H1 (cell line): ENCODE data around the gene HNRNPDL. TPM values are rescaled to one million over a fixed set of nuclear protein-coding genes. Genes with fewer than 3 reads are reported as not detected.

ENCODE experiments used
- CTCF ChIA-PET: fragments of 300-600 bp; sonication (Branson Sonifier 250); formaldehyde crosslinking; loops from one replicate; lab custom pipeline; 2021; ENCODE audit not compliant: partially characterized antibody; lab: Charles Lee
- POLR2A ChIA-PET: fragments of 300-600 bp; sonication (Branson Sonifier 250); formaldehyde crosslinking; loops from one replicate; lab custom pipeline; 2021; ENCODE audit warnings: inconsistent platforms; ENCODE audit not compliant: partially characterized antibody; lab: Charles Lee
- DNase-seq, 2 experiments: peaks; one replicate each; pipeline versions ENCODE4 v3.0.0 to v3.0.0-alpha.2; 2010 to 2022; ENCODE audit warnings: low spot score in 2 of 2, low read depth in 1 of 2, mixed read lengths in 1 of 2
- FAIRE-seq: peaks from 2 replicates; lab custom pipeline; 2011; peaks lifted over from hg19 to GRCh38; lab: Jason Lieb, UNC
- H2AFZ ChIP-seq: 2 replicates; pipeline ENCODE4 v1.8.1; 2012; ENCODE audit warnings: low read length, inconsistent platforms
- H2AK5ac ChIP-seq: 2 replicates; pipeline ENCODE4 v1.6.1; 2013; ENCODE audit warnings: low read depth, low read length
- H2BK120ac ChIP-seq: replicated peaks from 2 replicates; pipeline ENCODE3; 2013; ENCODE audit warnings: low read depth, low read length, inconsistent platforms
- H2BK12ac ChIP-seq: 2 replicates; pipeline ENCODE4 v1.6.1; 2013; ENCODE audit warnings: low read depth, low read length
- H2BK15ac ChIP-seq: 2 replicates; pipeline ENCODE4 v1.6.1; 2013; ENCODE audit warnings: low read length
- H2BK20ac ChIP-seq: 2 replicates; pipeline ENCODE4 v1.6.1; 2013; ENCODE audit warnings: low read length
- H2BK5ac ChIP-seq: 2 replicates; pipeline ENCODE4 v1.6.1; 2013; ENCODE audit warnings: low read depth, low read length
- H3K14ac ChIP-seq: 2 replicates; pipeline ENCODE4 v1.6.1; 2013; ENCODE audit warnings: inconsistent platforms; ENCODE audit not compliant: insufficient read length
- H3K18ac ChIP-seq: 2 replicates; pipeline ENCODE4 v1.6.1; 2013; ENCODE audit warnings: low read length; ENCODE audit errors: extremely low read depth
- H3K23ac ChIP-seq: 2 replicates; pipeline ENCODE4 v1.6.1; 2013; ENCODE audit warnings: inconsistent platforms; ENCODE audit not compliant: insufficient read length
- H3K23me2 ChIP-seq: 2 replicates; pipeline ENCODE4 v1.6.1; 2013; ENCODE audit warnings: low read depth, low read length
- H3K27ac ChIP-seq: 2 replicates; pipeline ENCODE4 v1.6.1; 2011; ENCODE audit warnings: low read depth, low read length, inconsistent platforms
- H3K27me3 ChIP-seq, 4 experiments: replicated peaks in 1 of 4; 1 replicate in 1 of 4; 2 replicates in 3 of 4; pipeline versions ENCODE4 v1.6.1 to v1.8.1; 2011 to 2013; ENCODE audit warnings: low read length in 3 of 4, mild to moderate bottlenecking in 3 of 4, inconsistent platforms in 2 of 4, mixed read lengths in 2 of 4, moderate library complexity in 1 of 4; ENCODE audit not compliant: control insufficient read depth in 3 of 4, insufficient read depth in 3 of 4; ENCODE audit errors: extremely low read depth in 1 of 4
- H3K36me3 ChIP-seq, 4 experiments: 2 replicates each; pipeline versions ENCODE4 v1.6.1 to v1.8.1; 2011 to 2013; ENCODE audit warnings: mild to moderate bottlenecking in 4 of 4, low read length in 3 of 4, moderate library complexity in 2 of 4, control low read depth in 1 of 4, inconsistent platforms in 1 of 4; ENCODE audit not compliant: insufficient read depth in 4 of 4, control insufficient read depth in 2 of 4
- H3K4ac ChIP-seq: replicated peaks from 2 replicates; pipeline ENCODE3; 2013; ENCODE audit warnings: low read length, low read depth, mixed read lengths, inconsistent platforms; ENCODE audit not compliant: insufficient read length
- H3K4me1 ChIP-seq, 4 experiments: replicated peaks in 1 of 4; 1 replicate in 1 of 4; 2 replicates in 3 of 4; pipeline versions ENCODE4 v1.6.1 to v1.8.1; 2011 to 2013; ENCODE audit warnings: low read length in 3 of 4, inconsistent platforms in 2 of 4, mixed read lengths in 1 of 4; ENCODE audit not compliant: insufficient read depth in 4 of 4, control insufficient read depth in 3 of 4
- H3K4me2 ChIP-seq, 2 experiments: 2 replicates each; pipeline versions ENCODE4 v1.6.1 to v1.8.1; 2011 to 2013; ENCODE audit warnings: low read depth in 2 of 2, low read length in 2 of 2, control low read depth in 1 of 2, inconsistent platforms in 1 of 2, mild to moderate bottlenecking in 1 of 2; ENCODE audit not compliant: insufficient read depth in 1 of 2
- H3K4me3 ChIP-seq, 4 experiments: fragments of 200-600, 300-600 bp in 1 of 4; sonication (generic), shearing (Covaris generic), sonication (Bioruptor Twin) in 1 of 4; 2 replicates each; pipeline versions ENCODE4 v1.5.1 to v1.8.1; 2011 to 2016; ENCODE audit warnings: low read length in 4 of 4, low read depth in 3 of 4, control low read depth in 2 of 4, inconsistent platforms in 2 of 4, mild to moderate bottlenecking in 2 of 4, mixed read lengths in 1 of 4, moderate library complexity in 1 of 4; ENCODE audit not compliant: insufficient read depth in 2 of 4; ENCODE audit errors: extremely low read depth in 1 of 4
- H3K56ac ChIP-seq: replicated peaks from 2 replicates; pipeline ENCODE3; 2013; ENCODE audit warnings: low read depth, mild to moderate bottlenecking, mixed read lengths, low read length, inconsistent platforms; ENCODE audit not compliant: insufficient read length
- H3K79me1 ChIP-seq: 2 replicates; pipeline ENCODE4 v1.6.1; 2013; ENCODE audit warnings: low read depth, low read length, control low read depth
- H3K79me2 ChIP-seq, 2 experiments: 2 replicates each; pipeline versions ENCODE4 v1.6.1 to v1.8.1; 2012 to 2013; ENCODE audit warnings: low read length in 2 of 2, mild to moderate bottlenecking in 2 of 2, inconsistent platforms in 1 of 2; ENCODE audit not compliant: insufficient read depth in 2 of 2, control insufficient read depth in 1 of 2
- H3K9ac ChIP-seq, 4 experiments: replicated peaks in 1 of 4; 1 replicate in 1 of 4; 2 replicates in 3 of 4; pipeline versions ENCODE4 v1.6.1 to v1.8.1; 2011 to 2013; ENCODE audit warnings: low read depth in 3 of 4, low read length in 3 of 4, control low read depth in 2 of 4, mild to moderate bottlenecking in 2 of 4, moderate library complexity in 2 of 4, inconsistent platforms in 1 of 4; ENCODE audit errors: extremely low read depth in 1 of 4
- H3K9me3 ChIP-seq, 2 experiments: 2 replicates each; pipeline versions ENCODE4 v1.6.1 to v1.8.1; 2012 to 2013; ENCODE audit warnings: mild to moderate bottlenecking in 2 of 2, moderate library complexity in 2 of 2, control low read depth in 1 of 2, inconsistent platforms in 1 of 2, low read depth in 1 of 2, low read length in 1 of 2, mixed read lengths in 1 of 2; ENCODE audit not compliant: insufficient read depth in 2 of 2
- H4K20me1 ChIP-seq, 2 experiments: replicated peaks in 1 of 2; 2 replicates each; pipeline versions ENCODE3 to v1.8.1; 2011 to 2013; ENCODE audit warnings: inconsistent platforms in 2 of 2, low read length in 2 of 2, mild to moderate bottlenecking in 1 of 2; ENCODE audit not compliant: insufficient read depth in 2 of 2, control insufficient read depth in 1 of 2
- H4K5ac ChIP-seq: 2 replicates; pipeline ENCODE4 v1.6.1; 2013; ENCODE audit warnings: low read length, low read depth, mixed read lengths, inconsistent platforms; ENCODE audit not compliant: insufficient read length
- H4K8ac ChIP-seq: 2 replicates; pipeline ENCODE4 v1.8.0; 2013; ENCODE audit warnings: mild to moderate bottlenecking, moderate library complexity, low read length, inconsistent platforms; ENCODE audit not compliant: insufficient read depth; ENCODE audit errors: extremely low read depth
- H4K91ac ChIP-seq: replicated peaks from 2 replicates; pipeline ENCODE3; 2013; ENCODE audit warnings: low read length, mixed read lengths, inconsistent platforms; ENCODE audit not compliant: insufficient read length
- BRCA1 ChIP-seq: IDR thresholded peaks from 2 replicates; pipeline ENCODE4 v1.6.1; 2012; ENCODE audit warnings: low read depth, low read length, improper control_type of control experiment
- FOSL1 ChIP-seq: IDR thresholded peaks from 2 replicates; pipeline ENCODE4 v1.6.1; 2011; ENCODE audit warnings: mild to moderate bottlenecking, low read depth, low read length, moderate library complexity; ENCODE audit not compliant: insufficient read depth
- GABPA ChIP-seq: IDR thresholded peaks from 2 replicates; pipeline ENCODE4 v1.6.1; 2011; ENCODE audit warnings: mild to moderate bottlenecking, low read length, moderate library complexity, borderline replicate concordance; ENCODE audit not compliant: insufficient read depth
- GTF2F1 ChIP-seq: IDR thresholded peaks from 2 replicates; pipeline ENCODE4 v1.6.1; 2012; ENCODE audit warnings: low read depth, low read length, improper control_type of control experiment, borderline replicate concordance
- MAFK ChIP-seq: IDR thresholded peaks from 2 replicates; pipeline ENCODE4 v1.6.1; 2012; ENCODE audit warnings: low read depth, mild to moderate bottlenecking, improper control_type of control experiment, low read length
- NANOG ChIP-seq: IDR thresholded peaks from 2 replicates; pipeline ENCODE4 v1.6.1; 2011; ENCODE audit warnings: low read length, low read depth, mild to moderate bottlenecking, inconsistent platforms; ENCODE audit not compliant: insufficient read depth, poor library complexity, severe bottlenecking
- POLR2A ChIP-seq, 2 experiments: IDR thresholded peaks; 1 replicate in 1 of 2; 2 replicates in 1 of 2; pipeline ENCODE4 v1.6.1; 2011; ENCODE audit warnings: low read depth in 2 of 2, low read length in 2 of 2, mild to moderate bottlenecking in 2 of 2; ENCODE audit errors: control extremely low read depth in 1 of 2
- SIX5 ChIP-seq: IDR thresholded peaks from 2 replicates; pipeline ENCODE4 v1.6.1; 2011; ENCODE audit warnings: mild to moderate bottlenecking, low read depth, low read length
- SP2 ChIP-seq: IDR thresholded peaks from 2 replicates; pipeline ENCODE4 v1.6.1; 2012; ENCODE audit warnings: mild to moderate bottlenecking, low read length, inconsistent platforms
- SUZ12 ChIP-seq: fragments of 200-600 bp; sonication (generic); IDR thresholded peaks from 2 replicates; pipeline ENCODE4 v1.6.1; 2012; ENCODE audit warnings: mild to moderate bottlenecking, inconsistent platforms, low read length, moderate library complexity, mixed read lengths
- TAF1 ChIP-seq: IDR thresholded peaks from 2 replicates; pipeline ENCODE4 v1.6.1; 2011; ENCODE audit warnings: mild to moderate bottlenecking, low read depth, low read length
- TBP ChIP-seq: IDR thresholded peaks from 2 replicates; pipeline ENCODE4 v1.6.1; 2011; ENCODE audit warnings: low read depth, low read length, improper control_type of control experiment
- TEAD4 ChIP-seq: IDR thresholded peaks from 2 replicates; pipeline ENCODE4 v1.6.1; 2012; ENCODE audit warnings: low read depth, low read length, inconsistent platforms, mixed read lengths
- whole genome bisulfite sequencing, 2 experiments: shearing (Covaris generic) in 1 of 2; methylation state at CpG; one replicate each; pipeline versions ENCODE4 v1.1.6 to v1.1.7; 2013 to 2015; ENCODE audit warnings: low lambda C conversion rate in 2 of 2, mixed read lengths in 2 of 2, inconsistent platforms in 1 of 2, low coverage in 1 of 2, missing lambda C conversion rate in 1 of 2; ENCODE audit not compliant: insufficient replicate concordance in 2 of 2, insufficient coverage in 1 of 2, insufficient read length in 1 of 2; ENCODE audit errors: extremely low coverage in 1 of 2, missing lambda C conversion rate in 1 of 2; 5-methylcytosine and 5-hydroxymethylcytosine counted together
- polyA plus RNA-seq, 7 experiments: library from polyadenylated mRNA; depleted of rRNA in 3 of 7; stranded (reverse) in 5 of 7; unstranded in 2 of 7; fragments of >200 nt in 5 of 7; fragments of 200-250 nt in 2 of 7; gene quantifications; 1 replicate in 5 of 7; 2 replicates in 1 of 7; 4 replicates in 1 of 7; pipeline versions ENCODE4 v1.2.1 to v1.2.3, GENCODE V29; 2011 to 2013; ENCODE audit warnings: missing spikeins in 2 of 7, mixed read lengths in 2 of 7
- total RNA-seq: library from RNA; stranded (reverse); fragmentation: NEBNext Ultra II Directional; extraction: Animal tissue kit (Norgen Biotek cat#: 25700); gene quantifications from 2 replicates; pipeline ENCODE4 v1.2.1, GENCODE V29; 2021

The HNRNPDL gene
- total and polyA plus RNA-seq, 2 of the 8 experiments (the other 6 are each of a cell fraction or from before 2014, with no cell fraction given) = 197 to 411 TPM

DNA sequence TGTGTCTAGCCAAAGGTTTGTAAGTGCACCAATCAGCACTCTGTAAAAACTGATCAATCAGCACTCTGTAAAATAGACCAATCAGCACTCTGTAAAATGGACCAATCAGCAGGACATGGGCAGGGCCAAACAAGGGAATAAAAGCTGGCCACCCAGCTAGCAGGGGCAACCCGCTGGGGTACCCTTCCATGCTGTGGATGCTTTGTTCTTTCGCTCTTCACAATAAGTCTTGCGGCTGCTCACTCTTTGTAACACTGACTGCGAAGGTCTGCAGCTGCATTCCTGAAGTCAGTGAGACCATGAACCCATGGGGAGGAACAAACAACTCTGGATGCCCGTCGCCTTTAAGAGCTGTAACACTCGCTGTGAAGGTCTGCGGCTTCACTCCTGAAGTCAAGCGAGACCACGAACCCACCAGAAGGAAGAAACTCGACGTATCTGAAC lies 14.3 kb downstream of the HNRNPDL start:
- Histone ChIP-seq H3K9me3 (peaks cover 0 to 2% of the 10 kb centered on the region in 2 experiments; a peak in 1 of 4 replicates), H4K91ac (no peak overlapping the region), H4K5ac (no peak overlapping the region), H3K79me1 (no peaks in the 10 kb centered on the region), H3K9ac (no peak overlapping the region), H2BK120ac (no peak overlapping the region), H2AK5ac (no peak overlapping the region), H2BK20ac (no peak overlapping the region), H3K23ac (no peak overlapping the region), H2BK5ac (no peak overlapping the region), H3K36me3 (no peaks in the 10 kb centered on the region), H3K79me2 (no peaks in the 10 kb centered on the region), H4K20me1 (no peaks in the 10 kb centered on the region), H3K18ac (no peak overlapping the region), H2AFZ (no peak overlapping the region), H2BK12ac (no peak overlapping the region), H3K4me1 (no peaks in the 10 kb centered on the region), H2BK15ac (no peak overlapping the region), H3K4me3 (no peak overlapping the region; a peak in 1 of 8 replicates), H3K56ac (no peak overlapping the region), H3K27me3 (no peaks in the 10 kb centered on the region), H4K8ac (no peak overlapping the region), H3K23me2 (no peaks in the 10 kb centered on the region), H3K4me2 (no peak overlapping the region; a peak in 1 of 4 replicates), H3K4ac (no peak overlapping the region), H3K27ac (no peak overlapping the region), H3K14ac (no peak overlapping the region)
- POLR2A ChIA-PET = interaction anchor here (0.8 to 4.6 kb wide), 7 partner anchors 9 to 48 kb away, joined by 3 to 76 read pairs (median 8); partner anchors contain the start of genes HNRNPD and HNRNPDL
- WGBS, 2 experiments = 79% methylated on average over 12 of the region's 12 CpGs; no CpG with 5 or more reads in 1 of the 2 experiments
- FAIRE-seq (peak; percentile 57), DNase-seq (no peak)
- CTCF ChIA-PET = interaction anchor here (1.2 to 2.1 kb wide), 2 partner anchors 8 to 13 kb away, joined by 3 to 6 read pairs; no protein-coding TSS in a partner anchor
- TF ChIP-seq GABPA (no peak), TBP (peak; percentile 76), SP2 (no peak), BRCA1 (no peak), GTF2F1 (no peak), POLR2A (IDR thresholded peaks at IDR 0.05; ENCODE audit: control extremely low read depth in 1 of 2, low read depth in 2 of 2, low read length in 2 of 2) (peak in 1 of 2 experiments; percentile 52; a peak in 1 of 3 replicates), MAFK (peak; percentile 25; the same call in 1 of the 2 replicates), TAF1 (peak; percentile 38; the same call in 1 of the 2 replicates), SUZ12 (no peak), FOSL1 (no peak), TEAD4 (peak; percentile 80; the same call in 1 of the 2 replicates), NANOG (peak; percentile 78), SIX5 (no peak)
